Erythroblast (primary cell): ENCODE results near the gene RHOT2.
A peak's percentile ranks its signal among the peaks of the same experiment; 100 is the strongest.

Source experiments
- DNase-seq, 2 experiments: peaks; one replicate each; lab custom pipeline; 2025; lab: John Stamatoyannopoulos, UW
- GATA1 ChIP-seq: IDR thresholded peaks from 2 replicates; pipeline ENCODE4 v1.6.1; 2011; ENCODE audit warnings: low read depth, mild to moderate bottlenecking, control low read depth, low read length, moderate library complexity
- POLR2A ChIP-seq: IDR thresholded peaks from 2 replicates; pipeline ENCODE4 v1.6.1; 2011; ENCODE audit warnings: mild to moderate bottlenecking, low read length

RHOT2 gene

GRCh38 chr16:705431-706188 is 37.7 kb downstream of the RHOT2 start, which contains the start of gene FBXL16:
TSS of gene FBXL16 (minus strand) at chr16:705801. CDS start at chr16:697405, 8,396 bp downstream.
- TF ChIP-seq POLR2A (no peak), GATA1 (no peak)
- no peak for DNase-seq

- no peak for DNase-seq
- TF ChIP-seq POLR2A (no peak), GATA1 (no peak)
Measured at GRCh38 chr16:706189-707061, 38.5 kb downstream of the RHOT2 start.

GRCh38 chr16:707062-707538 is 39.2 kb downstream of the RHOT2 start:
- TF ChIP-seq GATA1 (no peak), POLR2A (no peak)
- no peak for DNase-seq

- TF ChIP-seq POLR2A = no peak
- DNase-seq = no peak
Measured at GRCh38 chr16:708019-708418, 40.1 kb downstream of the RHOT2 start.

- no peak for TF ChIP-seq POLR2A
- no peak for TF ChIP-seq GATA1
- DNase-seq = no peak
Measured at GRCh38 chr16:708959-709358, 41.0 kb downstream of the RHOT2 start.

GRCh38 chr16:709566-710499 is 41.9 kb downstream of the RHOT2 start:
- peak; percentile 53 to 62 for DNase-seq
- TF ChIP-seq GATA1 = no peak
- no peak for TF ChIP-seq POLR2A

GRCh38 chr16:710500-711075 is 42.7 kb downstream of the RHOT2 start:
- no peak for DNase-seq
- TF ChIP-seq POLR2A (no peak), GATA1 (no peak)

- no peak for TF ChIP-seq POLR2A
- no peak for DNase-seq
Measured at GRCh38 chr16:711084-711483, 43.2 kb downstream of the RHOT2 start.

GRCh38 chr16:711548-712320 is 43.8 kb downstream of the RHOT2 start:
- no peak for TF ChIP-seq POLR2A
- no peak for TF ChIP-seq GATA1
- peak; percentile 77 to 89 for DNase-seq

GRCh38 chr16:712740-713250 is 44.9 kb downstream of the RHOT2 start:
- peak; percentile 69 to 77 for DNase-seq

GRCh38 chr16:714079-714478 is 46.1 kb downstream of the RHOT2 start:
- TF ChIP-seq POLR2A = no peak
- no peak for TF ChIP-seq GATA1
- DNase-seq = no peak
